GM08714 (cell line): ENCODE measurements around the gene NACAD.

ENCODE experiments used
- H3K4me3 ChIP-seq: fragments of 200-500 bp; sonication (Bioruptor generic); 2 replicates; pipeline ENCODE4 v1.5.1; 2014; ENCODE audit warnings: mild to moderate bottlenecking, low read length, inconsistent platforms
- ZNF274 ChIP-seq: IDR thresholded peaks from 2 replicates; pipeline ENCODE4 v1.6.1; 2012; ENCODE audit warnings: mild to moderate bottlenecking, low read depth, low read length

Gene NACAD

DNA sequence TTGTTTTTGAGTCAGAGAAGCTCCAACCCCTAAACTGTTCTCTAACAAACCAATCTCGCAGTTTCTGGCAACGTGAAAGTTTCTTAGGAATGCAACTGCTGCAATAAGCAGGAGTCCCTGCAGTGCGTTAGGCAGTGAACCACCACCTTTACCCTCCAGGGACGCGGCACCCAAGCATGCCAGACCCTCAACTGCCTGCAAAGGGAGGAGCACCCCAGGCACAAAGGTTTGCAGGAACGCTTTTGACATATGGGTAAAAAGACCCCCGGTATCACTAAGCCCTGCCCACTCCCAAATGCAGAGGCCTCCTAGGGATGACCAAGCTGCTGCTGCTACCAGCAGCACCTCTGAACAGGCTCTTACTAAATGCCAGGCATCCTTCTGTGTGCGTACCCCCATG, 18.1 kb upstream of the NACAD start:
- no peak for TF ChIP-seq ZNF274
- H3K4me3 ChIP-seq = no peak overlapping the region

DNA sequence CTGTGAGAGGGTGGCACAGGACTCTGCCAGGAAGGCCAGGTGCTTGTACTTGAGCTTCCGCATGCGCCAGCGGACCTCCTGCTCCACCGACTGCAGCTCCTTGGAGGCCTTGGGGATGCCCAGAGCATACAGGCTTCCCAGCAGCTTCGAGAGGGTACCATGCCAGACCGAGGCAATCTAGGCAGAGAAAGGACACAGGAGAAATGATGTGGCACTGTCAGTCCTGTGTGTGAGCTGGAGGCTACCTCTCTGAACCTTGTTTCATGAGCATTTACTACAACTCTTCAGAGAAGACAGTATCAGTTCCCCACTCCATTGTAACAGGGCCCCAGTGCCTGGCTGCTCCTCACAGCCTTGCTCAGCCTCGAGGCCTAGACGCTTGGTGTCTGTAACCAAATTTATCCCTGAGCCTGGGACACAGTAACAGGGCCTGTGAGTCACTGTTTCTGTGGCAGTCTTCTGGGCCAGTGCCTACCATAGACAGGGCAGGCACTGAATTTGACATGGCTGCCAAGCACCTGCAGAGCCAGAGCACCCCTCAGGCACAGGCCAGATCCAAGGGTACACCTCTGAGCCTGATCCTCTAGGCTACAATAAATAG, 16.9 kb upstream of the NACAD start:
- no peak for TF ChIP-seq ZNF274
- no peak overlapping the region for H3K4me3 ChIP-seq

DNA sequence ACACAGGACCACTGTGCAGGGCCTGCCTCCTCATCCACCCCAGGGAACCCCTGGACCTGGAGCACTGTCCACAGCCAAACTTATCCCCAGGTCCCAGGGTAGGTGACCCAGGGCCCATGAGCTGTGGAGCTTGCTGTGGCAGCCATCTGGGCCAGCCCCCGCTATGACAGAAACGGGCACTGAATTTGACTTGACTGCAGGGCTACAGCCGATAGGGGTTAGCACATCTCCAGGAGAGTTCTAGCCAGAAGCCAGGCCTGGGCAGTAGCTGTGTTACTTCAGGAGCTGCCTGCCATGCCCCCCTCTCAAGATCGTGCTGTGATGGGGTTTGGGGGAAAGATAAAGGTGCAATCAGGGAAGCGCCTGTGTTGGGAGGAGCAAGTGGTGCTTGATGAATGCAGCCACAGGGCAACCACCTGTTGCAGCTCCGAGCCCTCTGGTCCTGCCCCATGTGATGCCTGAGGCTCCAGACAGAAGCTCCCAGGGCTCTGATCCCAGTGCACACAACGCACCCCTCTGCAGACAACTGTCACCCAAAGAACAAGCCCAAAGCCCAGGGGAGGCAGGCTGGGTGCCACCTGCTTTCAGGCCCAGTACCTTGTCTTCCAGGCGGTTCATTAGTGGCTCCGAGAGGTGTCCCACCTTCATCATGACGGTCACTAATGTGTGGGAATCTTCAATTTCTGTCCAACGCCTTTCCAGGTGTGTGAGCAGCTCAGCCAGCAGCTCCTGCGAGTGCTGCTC, 16.2 kb upstream of the NACAD start:
- TF ChIP-seq ZNF274 = no peak

DNA sequence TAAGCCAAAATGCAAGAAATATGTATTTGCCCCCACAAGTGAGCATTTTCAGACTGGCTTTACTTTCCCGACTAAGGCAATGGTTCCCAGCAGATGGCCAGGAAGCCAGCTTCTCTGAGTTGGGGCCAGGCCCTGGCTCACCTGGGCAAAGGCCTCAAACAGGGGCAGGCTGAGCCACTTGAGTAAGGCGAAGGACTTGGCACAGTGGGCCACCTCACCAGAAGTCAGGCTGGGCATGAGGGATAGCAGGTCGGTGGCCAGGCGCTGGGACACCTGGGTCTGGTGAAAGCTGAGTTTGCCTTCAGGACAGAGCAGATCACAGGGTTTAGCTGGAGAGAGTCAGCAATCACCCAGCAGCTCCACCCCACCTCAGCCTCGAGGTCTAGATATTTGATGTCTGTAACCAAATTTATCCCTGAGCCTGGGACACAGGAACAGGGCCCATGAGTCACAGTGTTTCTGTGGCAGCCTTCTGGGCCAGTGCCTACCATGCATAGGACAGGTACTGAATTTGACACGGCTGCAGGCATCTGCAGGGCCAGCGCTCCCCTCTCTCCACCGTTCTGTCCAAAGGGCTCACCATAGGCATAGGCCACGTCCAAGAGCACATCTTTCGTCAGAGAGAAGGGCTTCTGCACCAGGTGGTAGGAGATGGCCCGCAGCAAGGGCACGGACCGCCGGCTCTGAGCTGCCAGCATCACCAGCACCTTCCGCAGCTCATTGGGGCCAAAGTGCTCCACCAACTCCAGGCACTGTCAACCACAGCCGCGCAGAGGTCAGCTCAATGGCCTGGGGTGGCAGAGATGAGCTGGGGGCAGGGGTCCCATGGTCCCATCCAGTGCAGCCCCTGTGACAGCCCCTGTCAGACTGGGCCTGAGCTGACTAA, 15.4 kb upstream of the NACAD start:
- H3K4me3 ChIP-seq = no peak overlapping the region
- TF ChIP-seq ZNF274 = no peak

More for the DNA sequence above, 16.2 kb upstream of the NACAD start:
- no peak overlapping the region for H3K4me3 ChIP-seq

DNA sequence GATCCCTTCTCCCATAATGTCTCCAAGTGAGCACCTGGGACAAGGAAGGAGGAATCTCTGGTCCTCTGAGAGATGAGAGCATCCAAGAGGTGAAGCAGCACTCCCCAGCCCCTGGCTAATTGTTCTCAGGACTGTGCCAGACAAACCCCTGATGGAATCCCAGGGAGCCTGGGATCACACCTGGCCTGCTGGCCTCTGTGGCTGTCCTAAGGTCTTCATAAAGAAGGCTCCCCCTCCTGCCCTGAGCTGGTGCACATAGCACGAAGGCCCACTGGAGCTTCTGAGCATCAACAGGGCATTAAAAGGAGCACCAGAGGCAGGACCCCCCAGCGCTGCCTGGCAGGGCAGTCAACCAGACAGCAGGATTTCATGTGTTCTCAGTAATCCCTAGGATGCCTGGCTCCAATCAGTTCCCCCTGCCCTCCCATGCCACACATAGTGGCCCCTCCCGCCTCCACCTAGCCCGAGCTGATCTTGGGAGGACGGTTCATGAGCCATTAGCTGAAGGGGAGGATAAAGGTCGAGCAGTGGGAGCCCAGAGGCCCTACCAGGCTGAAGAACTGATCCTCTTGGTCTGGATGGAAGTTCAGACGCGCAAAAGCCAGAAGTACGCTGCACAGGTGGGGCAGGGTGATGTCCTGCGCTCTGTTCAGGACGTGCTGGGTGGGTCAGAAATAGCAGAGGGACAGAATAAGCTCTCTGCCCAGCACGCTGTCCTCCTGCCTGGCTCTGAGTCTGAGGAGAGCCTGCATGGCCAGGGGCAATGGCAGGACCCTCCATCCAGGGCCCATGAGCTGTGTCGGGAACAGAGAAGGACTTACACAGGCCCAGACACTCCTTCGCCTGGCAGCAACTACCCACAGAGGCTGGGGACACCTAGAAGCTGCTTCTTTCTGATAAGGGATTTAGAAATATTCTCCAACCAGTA, 14.3 kb upstream of the NACAD start:
- no peak overlapping the region for H3K4me3 ChIP-seq
- no peak for TF ChIP-seq ZNF274

DNA sequence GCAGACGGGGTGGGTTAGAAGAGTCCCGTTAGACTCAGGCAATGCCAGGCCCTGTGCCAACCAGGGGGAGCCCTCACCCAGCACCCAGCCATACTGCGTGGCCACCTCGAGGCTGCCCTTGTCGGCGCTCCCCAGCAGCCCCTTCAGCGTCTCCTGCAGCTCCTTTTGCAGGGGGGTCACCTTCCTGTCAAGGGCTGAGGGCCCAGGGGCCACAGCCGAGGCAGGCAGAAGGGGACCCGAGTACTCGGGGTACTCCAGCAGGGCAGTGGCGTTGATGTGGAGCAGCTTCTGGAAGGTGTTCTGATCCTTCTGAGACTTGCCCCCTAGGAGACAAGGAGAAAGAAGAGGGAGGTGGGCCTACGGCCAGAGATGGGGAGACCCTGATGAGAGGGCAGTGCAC, 13.0 kb upstream of the NACAD start:
- no peak overlapping the region for H3K4me3 ChIP-seq
- TF ChIP-seq ZNF274 = no peak

DNA sequence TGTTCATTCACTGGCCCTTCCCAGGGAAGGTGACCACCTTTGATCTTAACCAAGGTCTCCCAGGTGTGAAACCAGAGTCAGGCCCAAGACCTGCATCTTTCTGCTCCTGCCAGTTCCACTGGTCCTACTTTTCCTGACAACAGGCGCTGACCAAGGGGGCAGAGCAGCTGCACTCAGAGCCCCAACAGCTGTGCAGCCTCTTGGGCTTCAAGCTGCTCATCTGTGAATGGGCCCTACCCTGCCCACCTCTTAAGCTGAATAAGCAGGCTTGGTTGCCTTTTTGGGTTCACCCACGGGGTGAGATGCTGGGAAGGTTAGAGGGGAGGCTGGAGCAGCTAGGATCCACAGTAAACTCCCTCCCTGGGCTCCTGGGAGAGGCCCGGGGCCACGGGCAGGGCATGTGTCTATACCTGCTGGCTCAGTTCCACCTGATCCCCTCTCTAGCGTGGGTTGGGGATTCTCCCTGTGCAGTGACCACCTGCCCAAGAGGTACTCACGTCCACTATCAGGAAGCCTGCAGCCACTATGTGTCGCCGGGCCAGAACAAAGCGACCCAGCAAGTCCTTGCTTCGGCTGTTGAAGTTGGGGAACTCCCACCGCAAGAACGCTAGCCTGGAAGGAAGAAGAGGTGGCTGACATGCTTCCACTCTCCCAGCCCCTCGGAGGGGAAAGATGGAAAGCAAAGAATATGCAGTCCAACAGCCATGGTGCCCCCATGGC, 12.2 kb upstream of the NACAD start:
- H3K4me3 ChIP-seq = no peak overlapping the region
- no peak for TF ChIP-seq ZNF274

DNA sequence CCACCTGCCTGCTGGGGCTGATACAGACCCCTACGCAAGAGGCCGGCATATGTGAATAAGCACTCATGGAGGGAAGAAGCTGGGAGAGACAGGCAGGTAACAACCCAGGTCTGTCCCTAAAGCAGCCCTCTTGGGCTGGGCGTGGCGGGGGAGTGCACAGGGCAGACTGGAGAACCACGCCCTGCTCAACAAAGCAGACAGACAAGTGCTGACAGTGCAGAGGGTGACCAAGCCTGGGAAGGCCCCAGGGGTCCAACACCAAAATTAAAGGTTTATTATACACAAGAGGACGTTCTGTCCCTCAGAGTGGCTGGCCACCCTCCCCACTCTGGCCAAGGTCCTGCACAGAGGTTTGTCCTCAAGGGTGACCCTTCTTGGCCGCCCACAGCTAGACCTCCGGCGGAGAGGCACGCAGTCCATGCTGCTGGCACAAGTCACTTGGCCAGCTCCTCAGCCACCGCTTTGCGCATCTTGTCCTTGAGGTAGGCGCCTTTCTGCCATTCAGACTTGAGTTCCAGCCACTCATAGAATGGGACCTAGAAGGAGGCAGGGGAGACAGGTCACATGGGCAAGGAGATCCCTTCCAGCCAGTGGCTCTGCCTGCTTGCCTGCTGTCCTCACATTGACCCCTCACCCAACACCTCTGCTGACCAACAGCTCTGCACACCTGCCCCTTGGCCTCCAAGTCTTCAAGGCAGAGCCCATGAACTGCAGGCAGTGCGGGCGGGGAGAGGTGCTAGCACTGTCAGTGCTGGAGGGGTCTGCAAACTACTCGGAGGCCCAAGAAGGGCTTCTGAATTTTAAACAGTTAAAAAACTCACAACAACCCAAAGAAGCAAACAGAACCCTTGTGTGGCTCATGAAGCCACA, 11.4 kb upstream of the NACAD start:
- no peak for TF ChIP-seq ZNF274
- no peak overlapping the region for H3K4me3 ChIP-seq

DNA sequence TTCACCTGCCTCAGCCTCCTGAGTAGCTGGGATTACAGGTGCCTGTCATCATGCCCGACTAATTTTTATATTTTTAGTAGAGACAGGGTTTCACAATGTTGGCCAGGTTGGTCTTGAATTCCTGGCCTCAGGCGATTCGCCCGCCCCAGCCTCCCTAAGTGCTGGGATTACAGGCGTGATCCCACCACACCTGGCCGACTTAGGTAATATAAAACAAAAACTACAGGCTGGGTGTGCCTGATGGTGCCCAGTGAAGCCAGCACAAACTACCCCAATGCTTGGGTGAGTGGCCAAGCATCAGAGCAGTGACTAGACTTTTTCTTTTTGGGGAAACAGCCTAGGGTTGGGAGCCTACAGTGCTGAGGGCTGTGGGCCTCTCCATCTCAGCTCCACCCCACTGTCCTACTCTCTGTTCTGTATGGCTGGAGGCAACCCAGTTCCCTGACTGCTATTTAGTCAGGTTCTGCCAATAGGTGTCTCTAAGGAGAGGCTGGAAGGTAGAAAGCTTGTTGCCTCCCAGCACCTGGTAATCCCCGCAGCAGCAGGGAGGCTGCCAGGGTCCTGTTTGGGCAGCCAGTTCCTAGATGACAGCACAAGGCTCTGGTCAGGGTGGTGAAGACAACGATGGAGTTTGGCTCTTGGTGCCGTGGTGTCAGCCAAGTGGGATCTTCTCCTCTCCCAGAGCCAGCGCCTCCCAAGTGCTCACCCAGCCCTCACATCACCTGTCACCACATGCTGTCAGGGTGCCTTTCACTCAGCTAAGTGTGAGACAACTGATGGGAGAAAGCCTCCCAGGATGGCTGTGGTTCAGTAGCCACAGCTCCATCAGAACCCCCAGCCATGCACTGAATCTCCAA, 10.4 kb upstream of the NACAD start:
- no peak for TF ChIP-seq ZNF274
- no peak overlapping the region for H3K4me3 ChIP-seq

DNA sequence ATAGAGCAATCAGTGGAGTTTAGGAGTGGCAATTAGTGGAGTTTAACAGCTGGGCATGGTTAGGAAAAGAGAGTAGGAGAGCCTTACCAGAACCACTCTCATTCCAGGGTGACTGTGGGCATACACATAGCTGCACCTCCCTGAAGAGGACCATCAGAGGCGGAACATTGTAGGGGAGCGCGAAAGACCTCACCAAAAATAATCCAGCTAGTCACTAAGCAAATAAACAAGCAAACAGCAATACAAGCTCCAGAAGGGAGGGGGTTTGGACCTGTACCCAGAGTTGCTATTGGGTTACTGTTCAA, 4.1 kb upstream of the NACAD start:
- no peak for TF ChIP-seq ZNF274
- H3K4me3 ChIP-seq = no peak overlapping the region

DNA sequence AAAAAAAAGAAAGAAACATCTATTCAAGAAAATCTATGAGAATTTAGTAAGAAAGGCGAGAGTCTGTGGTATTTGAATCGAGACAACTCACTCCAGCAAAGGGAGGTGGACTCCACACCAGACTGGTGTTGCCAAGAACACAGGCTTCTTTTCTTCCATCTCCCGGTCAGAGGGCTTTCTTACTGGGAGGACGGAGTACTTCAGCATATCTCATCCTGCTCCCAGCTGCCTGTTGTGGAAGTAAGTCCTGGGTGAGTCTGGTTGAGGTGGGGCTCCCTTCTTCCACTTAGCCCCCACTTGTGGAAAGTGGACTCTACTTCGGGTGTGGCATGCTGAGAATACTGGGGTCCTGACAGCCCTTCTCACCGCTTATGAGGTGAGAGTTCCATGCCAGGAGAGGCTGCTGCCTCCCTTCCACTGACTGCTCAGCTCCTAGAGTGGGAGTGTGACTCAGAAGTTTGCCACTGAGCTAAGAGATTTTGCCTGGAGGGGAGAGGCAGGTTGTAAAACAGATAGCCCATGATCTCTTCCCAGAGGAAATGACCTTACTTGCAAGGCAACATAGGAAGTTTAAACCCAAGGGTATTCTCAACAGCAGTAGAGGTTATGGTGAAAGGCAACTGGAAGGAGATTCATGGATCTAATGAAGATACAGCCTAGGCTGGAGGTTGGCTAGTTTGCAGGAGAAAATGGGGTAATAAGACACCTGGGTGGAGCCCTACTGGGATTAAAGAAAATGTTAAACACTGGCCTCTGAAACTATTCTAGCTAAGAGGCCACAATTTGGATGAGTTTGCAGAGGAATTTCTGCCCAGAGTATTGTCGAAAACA, 3.5 kb upstream of the NACAD start:
- TF ChIP-seq ZNF274 = no peak
- no peak overlapping the region for H3K4me3 ChIP-seq
